Measurements from ENCODE around the gene USE1.

DNA sequence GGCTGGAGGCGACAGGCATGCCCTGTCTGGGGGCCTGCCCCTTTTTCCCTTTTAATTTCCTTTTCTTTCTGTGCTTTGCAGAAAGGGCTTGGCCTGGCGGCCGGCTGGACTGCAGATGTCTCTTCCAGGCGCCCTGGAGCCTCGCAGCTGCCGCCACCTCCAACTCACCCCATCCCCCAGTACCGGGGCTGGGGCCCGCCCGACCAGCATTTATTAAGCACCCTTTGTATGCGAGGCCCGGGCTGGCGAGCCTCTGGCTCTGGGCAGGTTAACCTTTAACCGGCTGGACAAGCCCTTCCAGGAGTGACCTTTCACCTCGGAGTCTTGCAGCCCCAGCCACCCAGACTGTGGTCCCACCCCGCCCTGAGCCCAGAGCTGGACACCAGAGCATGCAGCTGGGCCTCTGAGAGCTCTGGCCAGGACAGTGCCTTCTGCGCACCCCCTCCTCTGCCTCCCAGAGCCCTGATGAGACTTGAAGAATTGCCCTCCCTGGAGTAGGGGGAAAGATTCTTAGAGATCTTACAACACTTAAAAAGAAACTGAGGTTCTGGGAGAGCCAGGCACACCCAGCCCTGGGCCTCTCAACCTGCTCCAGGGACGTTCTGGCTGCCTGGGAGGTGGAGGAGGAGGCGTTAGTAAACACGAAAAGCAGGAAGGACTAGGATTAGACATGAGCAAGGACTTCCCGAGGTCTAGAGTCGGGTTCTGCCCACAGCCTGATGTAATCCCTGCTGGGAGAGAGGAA is 31.7 kb downstream of the USE1 start:
- no peak for TF ChIP-seq HOXB13 (CRISPR knock-in tag; IDR thresholded peaks at IDR 0.05; ENCODE audit: low read depth)
- TF ChIP-seq CTCF (IDR thresholded peaks at IDR 0.05): no peak
- TF ChIP-seq, protein P1, sequence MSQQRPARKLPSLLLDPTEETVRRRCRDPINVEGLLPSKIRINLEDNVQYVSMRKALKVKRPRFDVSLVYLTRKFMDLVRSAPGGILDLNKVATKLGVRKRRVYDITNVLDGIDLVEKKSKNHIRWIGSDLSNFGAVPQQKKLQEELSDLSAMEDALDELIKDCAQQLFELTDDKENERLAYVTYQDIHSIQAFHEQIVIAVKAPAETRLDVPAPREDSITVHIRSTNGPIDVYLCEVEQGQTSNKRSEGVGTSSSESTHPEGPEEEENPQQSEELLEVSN (IDR thresholded peaks at IDR 0.05; ENCODE audit: borderline replicate concordance, low read depth): 0 out of 2 replicates have a peak, but pooled peaks have one; percentile 15
- TF ChIP-seq POLR2A (IDR thresholded peaks at IDR 0.05; ENCODE audit: low read length): no peak; the same call in 1 of the 2 replicates
- no peak for TF ChIP-seq JUNB (IDR thresholded peaks at IDR 0.05)
- TF ChIP-seq MYC (IDR thresholded peaks at IDR 0.05; ENCODE audit: borderline replicate concordance, low read length): no peak
- no peak for TF ChIP-seq EHF (CRISPR knock-in tag; IDR thresholded peaks at IDR 0.05)
- TF ChIP-seq HEYL (CRISPR knock-in tag; IDR thresholded peaks at IDR 0.05): no peak
- TF ChIP-seq SREBF2 (IDR thresholded peaks at IDR 0.05): no peak
